Thyroid gland (tissue), 4 donors: ENCODE results near the gene CHST8.

Source experiments
- POLR2A ChIP-seq, 2 donors: fragments of 450-650 bp; IDR thresholded peaks; one replicate each; pipeline ENCODE4 v1.6.1; 2017; ENCODE audit warnings: antibody characterized with exemption in 2 of 2, mild to moderate bottlenecking in 2 of 2, moderate library complexity in 1 of 2
- TF ChIP-seq, protein P1 (sequence below), 6 experiments: fragments of 200-600 bp in 3 of 6; fragments of 450-650 bp in 3 of 6; sonication (generic) in 3 of 6; IDR thresholded peaks; one replicate each; pipeline ENCODE4 v1.5.1; 2016 to 2019; ENCODE audit warnings: antibody characterized with exemption in 6 of 6, mild to moderate bottlenecking in 2 of 6, inconsistent platforms in 1 of 6, moderate library complexity in 1 of 6

GRCh38 chr19:33810821-33811220 is 189.1 kb downstream of the CHST8 start:
- TF ChIP-seq, protein P1, sequence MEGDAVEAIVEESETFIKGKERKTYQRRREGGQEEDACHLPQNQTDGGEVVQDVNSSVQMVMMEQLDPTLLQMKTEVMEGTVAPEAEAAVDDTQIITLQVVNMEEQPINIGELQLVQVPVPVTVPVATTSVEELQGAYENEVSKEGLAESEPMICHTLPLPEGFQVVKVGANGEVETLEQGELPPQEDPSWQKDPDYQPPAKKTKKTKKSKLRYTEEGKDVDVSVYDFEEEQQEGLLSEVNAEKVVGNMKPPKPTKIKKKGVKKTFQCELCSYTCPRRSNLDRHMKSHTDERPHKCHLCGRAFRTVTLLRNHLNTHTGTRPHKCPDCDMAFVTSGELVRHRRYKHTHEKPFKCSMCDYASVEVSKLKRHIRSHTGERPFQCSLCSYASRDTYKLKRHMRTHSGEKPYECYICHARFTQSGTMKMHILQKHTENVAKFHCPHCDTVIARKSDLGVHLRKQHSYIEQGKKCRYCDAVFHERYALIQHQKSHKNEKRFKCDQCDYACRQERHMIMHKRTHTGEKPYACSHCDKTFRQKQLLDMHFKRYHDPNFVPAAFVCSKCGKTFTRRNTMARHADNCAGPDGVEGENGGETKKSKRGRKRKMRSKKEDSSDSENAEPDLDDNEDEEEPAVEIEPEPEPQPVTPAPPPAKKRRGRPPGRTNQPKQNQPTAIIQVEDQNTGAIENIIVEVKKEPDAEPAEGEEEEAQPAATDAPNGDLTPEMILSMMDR (IDR thresholded peaks at IDR 0.05) = no peak
- TF ChIP-seq POLR2A (IDR thresholded peaks at IDR 0.05) = no peak
